CD4-positive, alpha-beta T cell treated with Interferon gamma for 1 hour (primary cell): ENCODE data around the gene TDRD9.

Experiments
- DNase-seq: peaks from one replicate; pipeline ENCODE4 v3.0.0-alpha.2; 2020

TDRD9 gene

DNA sequence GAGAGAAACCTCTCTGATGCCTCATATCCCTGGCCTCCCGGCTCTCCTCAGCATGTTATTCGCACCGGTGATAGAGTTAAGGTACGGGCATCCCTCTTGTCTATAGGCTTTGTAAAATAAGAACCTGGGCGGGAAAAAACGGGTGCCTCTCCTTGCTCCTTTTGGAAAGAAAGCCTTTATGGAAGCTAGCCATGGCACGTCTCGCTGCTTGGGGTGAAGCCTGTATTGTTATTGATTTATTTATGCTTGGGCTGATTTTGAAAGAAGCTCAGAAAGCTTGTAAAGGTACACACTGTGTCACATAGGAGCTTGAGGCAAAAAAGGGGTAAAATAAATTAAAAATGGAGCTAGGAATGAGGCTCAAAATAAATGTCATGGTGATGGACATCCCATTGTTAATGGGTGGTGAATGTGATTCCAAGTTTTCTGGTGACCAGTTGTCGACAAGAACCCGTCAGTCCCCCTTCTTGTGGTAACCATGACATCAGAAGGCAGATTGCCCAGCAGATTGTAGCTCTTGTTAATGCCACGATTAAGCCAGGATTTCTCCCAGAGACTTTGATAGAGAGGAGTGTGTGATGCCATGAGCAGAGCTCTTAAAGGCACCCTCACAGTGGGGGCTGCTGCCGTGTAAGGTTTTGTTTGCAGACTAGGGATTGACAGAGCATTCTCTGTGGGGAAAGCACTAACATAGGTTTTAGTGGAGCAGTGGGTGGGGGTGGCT lies 106.9 kb downstream of the TDRD9 start:
- no peak for DNase-seq

DNA sequence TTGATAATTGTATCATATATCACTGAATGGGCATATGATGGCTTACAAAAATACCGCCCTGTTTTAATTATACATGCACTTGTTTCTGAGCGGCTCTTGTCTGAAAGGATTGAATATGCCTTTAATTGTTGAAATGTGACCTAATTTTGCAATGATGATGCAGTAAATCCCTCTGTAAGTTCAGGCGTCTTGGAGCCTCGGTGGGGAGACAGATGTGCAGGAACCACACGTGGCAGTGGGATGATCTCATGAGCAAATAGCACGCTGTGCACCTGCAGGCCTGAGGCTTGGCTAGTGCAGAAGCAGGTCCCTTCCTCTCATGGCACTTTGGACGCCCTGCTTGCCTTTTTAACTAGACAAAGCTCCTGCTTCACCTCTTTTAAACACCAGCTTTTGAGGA lies 108.0 kb downstream of the TDRD9 start:
- no peak for DNase-seq

DNA sequence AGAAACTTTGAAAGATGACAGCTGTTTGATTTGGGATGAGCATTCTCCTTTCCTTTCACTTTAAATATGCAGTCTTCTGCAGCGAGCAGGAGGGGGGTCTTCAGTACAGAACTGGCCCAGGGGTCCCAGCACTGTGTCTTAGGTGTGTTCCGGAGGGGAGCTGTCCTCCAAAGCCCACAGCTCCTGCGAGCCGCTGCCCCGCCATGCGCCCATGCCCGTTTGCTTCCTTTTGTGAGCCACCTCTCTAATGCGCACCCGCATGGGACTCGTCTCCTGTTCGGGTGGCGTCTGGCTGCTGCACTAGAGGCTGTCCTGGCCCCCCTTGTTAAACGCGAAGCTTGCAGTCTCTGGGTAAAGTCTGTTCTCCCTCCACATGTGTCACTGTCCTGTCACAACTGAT lies 108.8 kb downstream of the TDRD9 start:
- DNase-seq: no peak

DNA sequence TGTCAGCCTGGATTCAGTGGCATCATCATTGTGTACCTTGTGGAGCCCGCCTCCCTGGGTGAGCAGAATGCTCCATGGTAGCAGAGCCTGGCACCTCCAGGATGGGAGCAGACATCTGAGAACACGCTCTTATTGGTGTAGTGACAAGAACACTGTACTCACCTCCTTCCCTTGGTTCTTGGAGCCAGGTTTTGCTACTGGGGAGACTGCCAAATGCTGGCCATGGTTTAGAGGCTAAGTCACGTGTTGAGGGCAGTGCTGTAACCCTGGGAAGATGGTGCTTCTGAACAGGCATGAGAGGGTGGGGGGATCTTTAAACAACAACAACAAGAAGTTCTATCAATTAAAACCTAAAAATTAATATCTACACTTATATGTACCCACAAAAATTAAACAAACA lies 109.6 kb downstream of the TDRD9 start:
- DNase-seq: no peak

DNA sequence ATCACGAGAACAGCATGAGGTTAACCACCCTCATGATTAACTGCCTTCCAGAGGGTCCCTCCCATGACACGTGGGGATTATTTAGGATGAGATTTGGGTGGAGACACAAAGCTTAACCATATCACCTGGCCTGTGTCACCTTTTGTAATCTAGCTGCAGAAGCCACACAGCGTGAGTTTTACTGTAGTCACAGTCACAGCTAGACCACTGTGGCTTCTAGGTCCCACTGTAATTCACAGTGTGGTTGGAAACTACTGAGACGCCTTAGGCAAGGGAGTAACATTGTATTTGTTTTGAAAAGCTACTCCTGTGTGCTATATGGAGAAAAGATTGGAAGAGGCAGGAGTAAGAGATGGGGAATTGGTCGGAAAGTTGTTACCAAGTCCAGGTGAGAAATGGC lies 111.0 kb downstream of the TDRD9 start:
- DNase-seq: no peak

DNA sequence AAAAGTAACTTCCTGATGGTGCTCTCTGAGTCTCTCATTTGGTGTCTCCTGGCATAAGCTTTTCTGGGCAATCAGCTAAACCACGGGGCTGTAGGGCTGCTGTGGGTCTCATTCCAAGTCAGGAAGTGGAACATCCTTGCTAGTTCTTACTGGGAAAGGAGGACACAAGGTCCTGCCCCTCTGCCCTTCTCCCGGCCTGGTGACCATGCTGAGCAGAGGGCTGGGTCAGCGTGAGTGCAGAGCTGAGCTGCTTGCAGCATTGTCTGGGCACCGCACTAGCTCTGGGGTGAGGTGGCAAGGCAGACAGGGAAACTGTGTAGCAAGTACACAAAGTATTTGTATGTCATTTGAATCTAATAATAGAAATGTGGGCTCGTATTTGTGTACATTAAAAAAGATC lies 112.3 kb downstream of the TDRD9 start:
- no peak for DNase-seq

DNA sequence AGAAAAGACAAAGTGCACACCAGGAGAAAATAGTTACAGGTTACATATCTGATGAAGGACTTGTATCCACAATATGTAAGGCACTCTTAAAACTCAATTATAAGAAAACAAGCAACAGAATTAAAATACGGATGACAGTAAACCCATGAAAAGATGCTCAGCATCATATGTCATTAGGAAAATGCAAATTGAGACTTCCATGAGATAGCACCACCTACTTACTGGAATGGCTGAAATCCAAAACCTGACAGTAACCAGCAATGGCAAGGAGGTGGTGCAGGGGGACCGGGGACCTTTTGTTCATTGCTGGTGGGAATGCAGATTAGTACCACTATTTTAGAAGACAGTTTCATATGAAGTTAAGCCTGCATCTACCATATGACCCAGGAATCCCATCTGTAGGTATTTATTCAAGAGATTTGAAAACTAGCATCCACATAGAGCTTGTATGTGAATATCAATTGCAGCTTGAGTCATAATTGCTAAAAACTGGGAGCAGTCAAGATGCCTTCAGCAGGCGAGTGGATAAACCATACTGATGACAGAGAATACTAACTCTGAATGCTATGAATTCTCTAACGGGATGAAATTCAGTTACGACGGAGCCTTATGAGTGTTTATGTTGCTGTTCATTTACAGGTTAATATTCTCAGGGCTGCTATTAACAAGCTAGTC lies 113.3 kb downstream of the TDRD9 start:
- no peak for DNase-seq

DNA sequence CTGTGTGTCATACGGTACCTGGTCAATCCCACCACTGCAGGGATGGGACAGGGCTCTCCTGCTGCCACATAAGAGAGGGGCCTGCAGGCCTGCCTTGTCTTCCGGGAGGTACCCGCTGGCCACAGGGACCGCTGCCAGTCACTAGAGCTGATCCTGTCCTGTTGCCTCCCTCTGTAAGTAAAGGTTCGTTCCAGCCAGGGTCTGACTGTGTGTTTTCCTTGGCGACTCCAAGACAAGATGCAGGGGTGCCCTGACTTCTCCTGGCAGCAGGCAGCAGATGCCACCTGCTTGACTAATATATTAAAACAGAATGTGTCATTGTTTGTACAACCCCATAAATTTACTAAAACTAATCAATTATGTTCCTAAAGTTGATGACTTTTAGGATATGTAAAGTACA lies 115.8 kb downstream of the TDRD9 start:
- no peak for DNase-seq

DNA sequence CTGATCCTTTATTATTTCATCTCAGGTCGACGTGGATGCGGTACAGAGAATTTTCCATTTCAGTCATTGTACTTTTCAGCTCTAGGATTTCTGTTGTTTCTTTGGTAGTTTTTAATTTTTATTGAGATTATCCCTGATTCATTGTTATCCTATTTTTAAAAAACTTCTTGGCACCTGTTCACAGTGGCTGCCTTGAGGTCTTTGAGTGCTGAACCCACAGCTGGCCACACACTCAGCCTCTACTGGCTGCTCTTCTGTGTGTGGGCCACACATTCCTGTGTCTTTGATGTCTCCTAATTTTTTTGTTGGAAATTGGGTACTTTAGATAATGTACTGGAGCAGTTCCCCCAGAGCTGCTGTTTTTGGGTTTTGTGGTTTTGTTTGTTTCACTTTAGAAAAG lies 119.5 kb downstream of the TDRD9 start:
- no peak for DNase-seq

DNA sequence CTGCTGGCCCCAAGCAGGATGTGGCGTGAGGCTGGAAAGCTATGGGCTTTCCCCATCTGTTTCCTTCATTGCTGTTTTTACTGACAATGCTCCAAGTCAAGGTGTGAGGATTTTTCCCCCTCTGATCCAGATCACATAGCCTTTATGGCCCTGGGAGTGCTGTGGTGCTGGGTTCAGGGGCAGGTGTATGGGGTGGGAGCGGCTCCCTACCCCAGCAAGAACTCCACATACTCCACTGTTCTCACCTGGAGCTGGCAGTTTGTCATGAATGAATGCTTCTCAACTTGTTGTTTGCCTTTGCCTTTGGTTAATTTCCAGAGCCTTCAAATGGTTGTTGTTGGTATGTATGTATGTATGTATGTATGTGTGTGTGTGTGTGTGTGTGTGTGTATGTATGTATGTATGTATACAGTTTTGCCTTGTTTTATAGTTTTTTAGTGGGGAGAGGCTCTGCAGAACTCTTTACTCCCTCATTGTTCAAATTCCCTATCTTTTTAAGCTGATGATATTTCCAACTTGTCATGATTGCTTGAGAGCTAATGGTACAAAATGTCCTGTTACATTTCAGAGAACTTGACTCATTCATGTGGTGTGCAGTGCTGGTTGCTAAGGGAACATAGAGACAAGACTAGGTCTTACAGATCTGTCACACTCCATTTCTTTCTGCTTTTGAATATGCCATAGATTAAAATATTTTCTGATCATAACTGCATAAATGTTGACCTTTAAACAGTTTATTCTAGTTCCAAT lies 120.7 kb downstream of the TDRD9 start:
- DNase-seq: no peak

DNA sequence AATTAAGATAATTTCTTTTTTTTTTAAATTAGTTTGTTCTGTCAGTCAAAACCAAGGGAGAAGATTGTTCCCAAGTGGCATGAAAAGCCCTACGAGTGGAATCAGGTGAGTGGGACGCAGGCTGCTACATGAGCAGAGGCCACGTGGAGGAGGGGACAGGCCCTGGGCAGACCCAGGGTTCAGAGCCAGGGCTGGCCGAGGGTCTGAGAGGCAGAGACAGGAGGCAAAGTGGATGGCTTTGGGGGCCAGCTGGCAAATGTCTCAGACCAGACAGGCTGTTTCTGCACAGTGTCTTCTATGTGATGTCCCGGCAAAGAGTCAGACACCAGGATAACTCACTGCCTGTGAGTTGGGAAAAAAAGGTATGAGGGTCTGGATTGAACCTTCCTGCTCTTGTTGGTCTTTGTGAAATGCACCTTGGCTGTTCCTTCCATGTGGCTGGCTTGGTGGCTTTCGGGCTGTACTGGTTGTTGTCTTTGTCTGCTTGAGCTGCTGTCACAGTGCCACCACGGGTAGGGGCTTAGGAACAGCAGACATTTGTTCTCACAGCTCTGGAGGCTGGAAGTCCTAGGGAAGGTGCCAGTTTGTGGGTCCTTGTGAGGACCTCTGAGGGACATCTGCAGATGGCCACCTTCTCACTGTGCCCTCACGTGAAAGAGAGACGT lies 121.5 kb downstream of the TDRD9 start:
- DNase-seq: no peak

DNA sequence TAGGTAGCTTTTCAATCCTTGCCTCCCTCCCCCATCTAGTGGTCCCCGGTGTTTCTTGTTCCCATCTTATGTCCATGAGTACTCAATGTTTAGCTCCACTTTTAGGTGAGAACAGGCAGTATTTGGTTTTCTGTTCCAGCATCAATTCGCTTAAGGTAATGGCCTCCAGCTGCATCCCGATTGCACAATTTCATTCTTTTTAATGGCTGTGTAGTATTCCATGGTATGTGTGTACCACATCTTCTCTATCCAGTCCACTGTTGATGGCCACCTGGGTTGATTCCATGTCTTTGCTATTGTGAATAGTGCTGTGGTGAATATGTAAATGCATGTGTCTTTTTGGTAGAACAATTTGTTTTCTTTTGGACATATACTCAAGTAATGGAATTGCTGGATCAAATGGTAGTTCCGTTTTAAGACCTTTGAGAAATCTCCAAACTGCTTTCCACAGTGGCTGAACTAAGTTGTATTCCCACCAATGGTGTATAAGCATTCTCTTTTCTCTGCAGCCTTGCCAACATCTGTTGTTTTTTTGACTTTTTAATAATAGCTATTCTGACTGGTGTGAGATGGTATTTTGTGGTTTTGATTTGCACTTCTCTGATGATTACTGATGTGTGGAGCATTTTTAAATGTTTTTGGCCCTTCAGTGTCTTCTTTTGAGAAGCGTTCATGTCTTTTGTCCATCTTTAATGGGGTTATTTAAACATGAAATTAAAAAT lies 123.0 kb downstream of the TDRD9 start:
- no peak for DNase-seq

DNA sequence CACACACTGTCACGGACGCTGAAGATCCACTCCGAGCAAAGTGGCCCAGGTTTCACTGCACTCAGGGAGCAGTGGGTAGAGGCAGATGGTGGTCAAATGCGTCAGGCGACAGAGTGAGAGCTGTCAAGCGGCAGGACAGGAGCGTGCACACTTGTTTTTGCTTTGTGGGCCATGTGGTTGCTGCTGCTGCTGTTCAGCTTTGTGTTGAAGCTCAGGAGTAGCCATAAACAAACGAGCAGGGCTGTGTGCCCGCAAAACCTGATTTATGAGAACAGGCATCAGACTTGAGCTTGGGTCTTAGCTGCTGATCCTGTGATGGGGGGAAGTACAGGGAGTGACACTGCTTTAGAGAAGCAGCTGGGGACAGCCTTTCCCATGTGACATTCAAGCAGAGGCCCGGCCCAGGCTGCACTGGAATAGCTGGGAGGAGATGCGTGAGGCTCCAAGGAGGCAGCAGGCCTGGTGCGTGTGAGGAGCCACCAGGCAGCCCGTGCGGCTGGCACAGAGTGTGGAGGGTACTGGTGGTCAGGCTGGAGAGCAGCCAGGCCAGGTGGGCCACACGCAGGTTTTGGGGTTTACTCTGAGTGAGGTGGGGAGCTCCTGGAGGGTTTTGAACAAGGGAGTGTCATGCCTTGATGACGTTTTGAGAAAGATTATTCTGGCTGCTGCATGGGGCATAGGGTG lies 126.1 kb downstream of the TDRD9 start:
- no peak for DNase-seq

DNA sequence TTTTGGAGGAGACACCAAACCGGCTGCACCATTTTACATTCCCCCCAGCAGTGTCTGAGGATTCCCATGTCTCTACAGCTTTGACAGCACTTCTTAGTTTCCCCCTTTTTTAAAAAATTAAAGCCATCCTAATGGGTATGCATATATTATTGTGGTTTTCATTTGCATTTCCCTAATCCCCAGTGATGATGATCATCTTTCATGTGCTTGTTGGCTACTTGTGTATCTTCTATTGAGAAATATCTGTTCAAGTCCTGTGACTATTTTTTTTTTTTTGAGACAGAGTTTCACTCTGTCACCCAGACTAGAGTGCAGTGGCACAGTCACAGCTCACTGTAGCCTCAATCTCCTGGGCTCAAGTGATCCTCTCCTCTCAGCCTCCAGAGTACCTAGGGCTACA lies 134.0 kb downstream of the TDRD9 start:
- no peak for DNase-seq

DNA sequence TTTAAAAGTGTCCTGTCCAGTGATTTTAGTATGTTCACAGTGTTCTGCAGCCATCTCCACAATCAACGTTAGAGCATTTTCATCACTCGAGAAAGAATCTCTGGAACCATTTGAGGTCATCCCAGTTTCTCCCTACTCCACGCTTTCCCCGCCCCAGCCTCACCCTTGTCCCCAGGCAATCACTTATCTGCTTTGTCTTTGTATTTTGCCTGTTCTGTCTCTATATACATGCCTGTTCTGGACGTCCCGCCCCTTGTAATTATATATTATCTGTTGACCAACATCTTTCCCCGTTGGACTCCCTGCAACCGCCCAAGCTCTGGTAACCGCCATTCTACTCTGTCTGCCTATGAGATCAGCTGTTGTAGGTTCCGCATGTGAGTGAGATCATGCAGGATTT lies 135.7 kb downstream of the TDRD9 start:
- DNase-seq: no peak

DNA sequence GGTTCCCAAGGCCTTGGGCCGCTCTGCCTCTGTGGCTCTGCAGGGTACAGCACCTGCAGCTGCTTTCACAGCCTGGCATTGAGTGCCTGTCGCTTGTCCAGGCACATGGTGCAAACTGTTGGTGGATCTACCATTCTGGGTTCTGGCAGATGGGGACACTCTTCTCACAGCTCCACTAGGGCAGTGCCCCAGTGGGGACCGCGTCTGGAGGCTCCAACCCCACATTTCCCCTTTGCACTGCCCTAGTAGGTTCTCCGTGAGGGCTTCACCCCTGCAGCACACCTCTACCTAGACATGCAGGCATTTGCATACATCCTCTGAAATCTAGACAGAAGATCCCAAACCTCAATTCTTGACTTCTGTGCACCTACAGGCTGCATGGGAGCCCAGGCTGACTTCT lies 138.0 kb downstream of the TDRD9 start:
- no peak for DNase-seq

DNA sequence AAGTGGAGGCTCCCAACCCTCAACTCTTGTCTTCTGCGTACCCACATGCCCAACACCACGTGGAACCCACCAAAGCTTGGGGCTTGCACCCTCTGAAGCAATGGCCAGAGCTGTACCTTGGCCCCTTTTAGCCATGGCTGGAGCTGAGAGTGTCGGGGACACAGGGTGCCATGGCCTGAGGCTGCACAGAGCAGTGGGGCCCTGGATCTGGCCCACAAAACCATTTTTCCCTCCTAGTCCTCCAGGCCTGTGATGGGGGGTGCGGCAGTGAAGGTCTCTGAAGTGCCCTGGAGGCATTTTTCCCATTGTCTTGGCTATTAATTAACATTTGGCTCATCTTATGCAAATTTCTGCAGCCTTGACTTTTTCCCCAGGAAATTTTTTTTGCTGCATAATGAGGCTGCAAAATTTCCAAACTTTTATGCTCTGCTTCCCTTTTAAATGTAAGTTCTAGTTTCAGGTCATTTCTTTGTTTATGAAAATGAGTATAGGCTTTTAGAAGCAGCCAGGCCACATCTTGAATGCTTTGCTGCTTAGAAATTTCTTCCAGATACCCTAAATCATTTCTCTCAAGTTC lies 138.6 kb downstream of the TDRD9 start:
- DNase-seq: no peak

DNA sequence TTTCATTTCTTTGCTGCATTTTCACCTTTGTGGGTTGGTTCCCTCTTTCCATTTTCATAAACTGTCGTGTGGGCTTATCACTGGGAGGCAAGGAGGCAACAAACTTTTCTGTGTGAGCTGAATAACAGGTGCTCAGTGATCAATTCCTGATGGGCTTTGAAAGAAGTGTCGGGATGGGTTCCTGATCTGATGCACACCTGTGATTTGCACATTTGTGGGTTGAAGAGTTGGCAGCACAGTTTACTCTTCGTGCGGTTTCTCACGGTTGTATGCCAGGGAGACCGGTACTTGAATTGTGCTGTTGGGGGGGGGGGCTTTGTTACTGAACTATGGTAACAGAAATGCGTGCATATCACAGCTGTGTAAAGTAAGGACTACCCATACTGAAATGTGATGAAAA lies 141.3 kb downstream of the TDRD9 start:
- DNase-seq: no peak

DNA sequence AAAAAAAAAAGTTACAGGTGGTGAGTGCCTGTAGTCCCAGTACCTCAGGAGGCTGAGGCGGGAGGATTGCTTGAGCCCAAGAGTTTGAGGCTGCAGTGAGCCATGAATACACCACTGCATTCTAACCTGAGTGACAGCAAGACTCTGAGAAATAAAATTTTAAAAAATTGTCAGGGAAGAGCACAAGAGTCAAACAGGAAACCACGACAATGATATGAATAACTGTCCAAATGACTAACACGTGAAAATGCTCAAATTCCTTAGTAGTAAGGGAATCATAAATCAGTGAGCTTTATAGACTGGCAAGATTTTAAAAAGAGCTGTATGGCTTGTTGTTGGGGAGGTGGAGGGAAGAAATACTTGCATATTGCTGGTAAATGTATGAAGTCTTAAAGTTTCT lies 144.3 kb downstream of the TDRD9 start:
- DNase-seq: no peak

DNA sequence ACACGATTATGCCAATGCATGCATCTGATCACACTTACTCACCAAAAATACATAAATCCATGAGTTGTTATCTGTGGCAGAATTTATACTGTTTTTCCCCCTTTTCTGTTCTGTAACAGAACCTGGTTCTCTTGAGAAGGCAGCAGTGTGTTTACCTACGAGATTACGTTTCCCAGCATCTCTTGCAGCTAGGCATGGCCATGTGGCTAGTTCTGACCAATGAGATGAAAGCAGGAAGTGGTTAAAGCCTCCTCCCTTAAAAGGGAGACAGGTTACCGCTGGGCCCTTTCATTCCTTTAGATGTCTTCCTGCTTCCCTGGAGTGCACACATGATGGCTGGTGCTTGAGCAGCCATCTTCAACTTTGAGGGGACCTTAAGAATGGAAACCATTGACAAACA lies 145.5 kb downstream of the TDRD9 start:
- DNase-seq: no peak

DNA sequence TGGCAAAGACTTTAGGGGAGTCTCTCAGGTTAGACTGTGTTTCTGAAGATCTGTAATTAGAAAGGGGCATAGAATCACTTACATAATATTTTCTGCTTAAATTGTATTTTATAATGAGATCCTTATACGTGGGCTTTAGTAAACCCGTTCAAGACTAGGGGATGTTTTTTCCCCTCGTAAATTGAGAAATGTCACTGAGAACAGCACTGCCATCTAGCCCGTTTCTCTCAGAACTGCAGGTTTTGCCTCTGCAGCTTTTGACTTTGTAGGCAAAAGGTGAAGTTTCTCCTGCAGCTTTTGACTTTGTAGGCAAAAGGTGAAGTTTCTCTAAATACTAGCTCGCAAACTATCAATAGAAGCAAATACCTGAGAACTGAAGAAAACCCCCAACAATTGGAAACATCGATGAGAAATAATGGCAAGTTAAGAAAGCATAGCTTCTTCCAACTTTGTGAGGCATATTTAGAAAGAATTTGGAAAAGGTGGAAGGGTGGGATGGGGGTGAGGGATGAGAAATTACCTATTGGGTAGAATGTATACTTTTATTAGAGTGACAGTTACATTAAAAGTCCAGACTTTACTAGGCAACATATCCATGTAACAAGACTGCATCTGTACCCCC lies 147.4 kb downstream of the TDRD9 start:
- no peak for DNase-seq

DNA sequence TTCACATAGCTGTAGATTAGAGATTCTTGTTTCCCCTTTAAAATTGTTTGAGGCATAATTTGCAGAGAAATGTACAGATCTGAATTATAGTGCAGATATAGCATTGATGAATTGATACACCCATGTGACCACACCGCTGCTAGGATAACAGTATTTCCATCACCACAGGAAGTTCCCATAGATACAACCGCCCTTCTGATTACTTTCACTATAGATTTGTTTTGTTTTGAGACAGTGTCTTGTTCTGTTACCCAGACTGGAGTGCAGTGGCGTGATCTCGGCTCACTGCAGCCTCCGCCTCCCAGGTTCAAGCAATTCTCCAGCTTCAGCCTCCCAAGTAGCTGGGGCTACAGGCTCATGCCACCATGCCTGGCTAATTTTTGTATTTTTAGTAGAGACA lies 148.5 kb downstream of the TDRD9 start:
- DNase-seq: no peak
